IMR-90 (cell line): ENCODE results near the gene SLAMF1. TPM values are rescaled to one million over a fixed set of nuclear protein-coding genes. Genes with fewer than 3 reads are reported as not detected.
"Not testable (repeated sequence)": the region's sequence is repeated elsewhere in the genome, so short reads cannot be mapped to it uniquely, and the experiment has no call there.

Experiments
- ATAC-seq: fragments of 200-7000 bp; cut with Tn5 transposase; 2 replicates; pipeline ENCODE4 v1.9.1; 2020; ENCODE audit warnings: low read depth, mild to moderate bottlenecking, moderate library complexity
- BruUV-seq: library from RNA; stranded (reverse); fragments of 400-500 nt; replicated peaks from 2 replicates; lab custom pipeline; 2021; lab: Mats Ljungman, UMichigan
- CTCF ChIA-PET: fragments of 300-600 bp; formaldehyde crosslinking; extraction: SDS; loops from one replicate; lab custom pipeline; 2021; ENCODE audit warnings: antibody characterized with exemption; lab: Yijun Ruan, JAX
- POLR2A ChIA-PET: fragments of 300-600 bp; sonication (Branson Sonifier 250); formaldehyde crosslinking; loops from one replicate; lab custom pipeline; 2022; ENCODE audit warnings: antibody characterized with exemption; ENCODE audit not compliant: unreplicated experiment; lab: Charles Lee
- DNase-seq: peaks from one replicate; pipeline ENCODE4 v3.0.0; 2013
- H2AFZ ChIP-seq: replicated peaks from 2 replicates; pipeline ENCODE3; 2013; ENCODE audit warnings: low read length, mild to moderate bottlenecking; ENCODE audit not compliant: poor library complexity
- H2AK5ac ChIP-seq: 2 replicates; pipeline ENCODE4 v1.6.1; 2013; ENCODE audit warnings: low read depth, low read length, inconsistent platforms
- H2AK9ac ChIP-seq: replicated peaks from 2 replicates; pipeline ENCODE3; 2013; ENCODE audit warnings: mild to moderate bottlenecking, low read depth, low read length, moderate library complexity; ENCODE audit not compliant: poor library complexity
- H2BK120ac ChIP-seq: 2 replicates; pipeline ENCODE4 v1.6.1; 2013; ENCODE audit warnings: low read depth, low read length, inconsistent platforms
- H2BK15ac ChIP-seq: 3 replicates; pipeline ENCODE4 v1.6.1; 2013; ENCODE audit warnings: low read depth, low read length, inconsistent platforms
- H2BK20ac ChIP-seq: 2 replicates; pipeline ENCODE4 v1.6.1; 2013; ENCODE audit warnings: low read depth, mild to moderate bottlenecking, inconsistent platforms, low read length, moderate library complexity
- H2BK5ac ChIP-seq: 2 replicates; pipeline ENCODE4 v1.6.1; 2013; ENCODE audit warnings: mild to moderate bottlenecking, low read depth, low read length, inconsistent platforms; ENCODE audit not compliant: poor library complexity, severe bottlenecking
- H3K14ac ChIP-seq: replicated peaks from 2 replicates; pipeline ENCODE4 v1.6.1; 2013; ENCODE audit warnings: low read depth, low read length, inconsistent platforms
- H3K18ac ChIP-seq: 2 replicates; pipeline ENCODE4 v1.6.1; 2013; ENCODE audit warnings: low read depth, low read length, control low read depth
- H3K23ac ChIP-seq: 2 replicates; pipeline ENCODE4 v1.6.1; 2013; ENCODE audit warnings: low read depth, low read length, inconsistent platforms
- H3K27ac ChIP-seq: 2 replicates; pipeline ENCODE4 v1.5.1; 2013; ENCODE audit warnings: mild to moderate bottlenecking, control low read depth, low read length; ENCODE audit not compliant: insufficient read depth
- H3K27me3 ChIP-seq: 2 replicates; pipeline ENCODE4 v1.6.1; 2013; ENCODE audit warnings: low read length; ENCODE audit not compliant: control insufficient read depth, insufficient read depth
- H3K36me3 ChIP-seq: 2 replicates; pipeline ENCODE4 v1.6.1; 2013; ENCODE audit warnings: low read length, mixed read lengths; ENCODE audit not compliant: control insufficient read depth, insufficient read depth
- H3K4ac ChIP-seq: 2 replicates; pipeline ENCODE4 v1.6.1; 2013; ENCODE audit warnings: low read depth, low read length, inconsistent platforms
- H3K4me1 ChIP-seq: 2 replicates; pipeline ENCODE4 v1.6.1; 2013; ENCODE audit warnings: low read length, mixed read lengths; ENCODE audit not compliant: control insufficient read depth, insufficient read depth
- H3K4me2 ChIP-seq: 2 replicates; pipeline ENCODE4 v1.6.1; 2013; ENCODE audit warnings: low read depth, mild to moderate bottlenecking, control low read depth, low read length, moderate library complexity
- H3K4me3 ChIP-seq: 2 replicates; pipeline ENCODE4 v1.5.1; 2013; ENCODE audit warnings: low read depth, mild to moderate bottlenecking, control low read depth, low read length, moderate library complexity; ENCODE audit not compliant: insufficient read depth
- H3K56ac ChIP-seq: 2 replicates; pipeline ENCODE4 v1.6.1; 2013; ENCODE audit warnings: low read length, inconsistent platforms; ENCODE audit not compliant: insufficient read depth; ENCODE audit errors: extremely low read depth
- H3K79me1 ChIP-seq, 2 experiments: 2 replicates each; pipeline ENCODE4 v1.6.1; 2013; ENCODE audit warnings: low read length in 2 of 2, inconsistent platforms in 1 of 2, low read depth in 1 of 2
- H3K9ac ChIP-seq: 2 replicates; pipeline ENCODE4 v1.6.1; 2013; ENCODE audit warnings: low read depth, low read length, control low read depth
- H3K9me1 ChIP-seq: 2 replicates; pipeline ENCODE4 v1.6.1; 2013; ENCODE audit warnings: low read length, inconsistent platforms; ENCODE audit not compliant: insufficient read depth
- H3K9me3 ChIP-seq: 2 replicates; pipeline ENCODE4 v1.6.1; 2013; ENCODE audit warnings: low read length; ENCODE audit not compliant: control insufficient read depth, insufficient read depth
- H4K20me1 ChIP-seq: 2 replicates; pipeline ENCODE4 v1.6.1; 2013; ENCODE audit warnings: low read length, inconsistent platforms; ENCODE audit not compliant: insufficient read depth
- H4K5ac ChIP-seq: 2 replicates; pipeline ENCODE4 v1.6.1; 2013; ENCODE audit warnings: mild to moderate bottlenecking, low read depth, low read length, control low read depth
- H4K8ac ChIP-seq, 2 experiments: 2 replicates each; pipeline ENCODE4 v1.6.1; 2013; ENCODE audit warnings: low read depth in 2 of 2, low read length in 2 of 2, control low read depth in 1 of 2, inconsistent platforms in 1 of 2
- H4K91ac ChIP-seq: 2 replicates; pipeline ENCODE4 v1.6.1; 2013; ENCODE audit warnings: low read depth, low read length, inconsistent platforms; ENCODE audit not compliant: insufficient read depth
- WGBS, 2 experiments: methylation state at CpG; one replicate each; pipeline versions ENCODE4 v1.1.5 to v1.1.7; 2013; ENCODE audit warnings: missing lambda C conversion rate in 2 of 2; ENCODE audit not compliant: insufficient read length in 1 of 2; ENCODE audit errors: extremely low coverage in 2 of 2; 5-methylcytosine and 5-hydroxymethylcytosine counted together
- dilution Hi-C: fragments of 300-500 bp; cut with HindIII; formaldehyde crosslinking; loops from one replicate; pipeline ENCODE4 v1.14.3; 2018; ENCODE audit warnings: low sequenced_read_pairs; ENCODE audit not compliant: unreplicated experiment
- in situ Hi-C: fragments of 300-500 bp; cut with MboI; formaldehyde crosslinking; loops from 3 replicates; pipeline ENCODE4 v1.14.3; 2019; ENCODE audit warnings: low sequenced_read_pairs, inconsistent platforms, mixed read lengths
- intact Hi-C: fragments of 100-400 bp; cut with micrococcal nuclease; formaldehyde crosslinking; loops from 2 replicates; pipeline ENCODE4 v1.10.0; 2022
- polyA plus RNA-seq, 3 experiments: library from polyadenylated mRNA; depleted of rRNA; stranded (reverse); fragments of >200 nt; gene quantifications; 2 replicates each; pipeline ENCODE4 v1.2.3, GENCODE V29; 2012; ENCODE audit warnings: low replicate concordance in 1 of 3
- total RNA-seq: library from RNA; depleted of rRNA; stranded (reverse); fragments of >200 nt; gene quantifications from 2 replicates; pipeline ENCODE4 v1.2.3, GENCODE V29; 2012

Gene SLAMF1
- total and polyA plus RNA-seq, 2 of the 4 experiments (the other 2 are of a cell fraction), result not detected

DNA sequence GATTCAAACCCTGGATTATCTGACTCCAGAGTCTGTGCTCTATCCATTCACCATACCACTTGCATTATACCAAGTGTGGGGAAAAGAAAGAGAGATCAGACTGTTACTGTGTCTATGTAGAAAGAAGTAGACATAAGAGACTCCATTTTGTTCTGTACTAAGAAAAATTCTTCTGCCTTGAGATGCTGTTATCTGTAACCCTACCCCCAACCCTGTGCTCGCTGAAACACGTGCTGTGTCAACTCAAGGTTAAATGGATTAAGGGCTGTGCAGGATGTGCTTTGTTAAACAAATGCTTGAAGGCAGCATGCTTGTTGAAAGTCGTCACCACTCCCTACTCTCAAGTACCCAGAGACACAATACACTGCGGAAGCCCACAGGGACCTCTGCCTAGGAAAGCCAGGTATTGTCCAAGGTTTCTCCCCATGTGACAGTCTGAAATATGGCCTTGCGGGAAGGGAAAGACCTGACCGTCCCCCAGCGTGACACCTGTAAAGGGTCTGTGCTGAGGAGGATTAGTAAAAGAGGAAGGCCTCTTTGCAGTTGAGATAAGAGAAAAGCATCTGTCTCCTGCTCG is 5.3 kb upstream of the SLAMF1 start:
- H3K9me1 ChIP-seq, H2BK15ac ChIP-seq, H3K56ac ChIP-seq, intact Hi-C loops, CTCF ChIA-PET, H2AFZ ChIP-seq, H4K20me1 ChIP-seq, H2BK20ac ChIP-seq, DNase-seq, H3K27me3 ChIP-seq, H3K27ac ChIP-seq, H2BK120ac ChIP-seq, H4K5ac ChIP-seq, BruUV-seq, H4K91ac ChIP-seq, H4K8ac ChIP-seq, H3K14ac ChIP-seq, H3K4me1 ChIP-seq, H3K23ac ChIP-seq, POLR2A ChIA-PET, H3K4me3 ChIP-seq, H2BK5ac ChIP-seq, H3K4ac ChIP-seq, H3K9ac ChIP-seq, in situ Hi-C loops, H3K4me2 ChIP-seq, H2AK5ac ChIP-seq, ATAC-seq, H3K18ac ChIP-seq, H3K36me3 ChIP-seq, H3K9me3 ChIP-seq, dilution Hi-C loops, H3K79me1 ChIP-seq, H2AK9ac ChIP-seq: not testable (repeated sequence)
- 40% methylated on average over 1 of the region's 8 CpGs; no CpG with 5 or more reads in 1 of the 2 experiments for WGBS, 2 experiments
